AG09309 (cell line): ENCODE measurements around the gene MAPK8IP3.

ENCODE experiments used
- DNase-seq: peaks from one replicate; pipeline ENCODE4 v3.0.0-alpha.2; 2010; ENCODE audit warnings: low read depth
- H3K4me3 ChIP-seq: 2 replicates; pipeline ENCODE4 v1.5.1; 2011; ENCODE audit warnings: mild to moderate bottlenecking, low read depth, low read length, moderate library complexity; ENCODE audit not compliant: control insufficient read depth
- TF ChIP-seq, protein P1 (sequence below): IDR thresholded peaks from 2 replicates; pipeline ENCODE4 v1.5.1; 2011; ENCODE audit warnings: mild to moderate bottlenecking, low read depth, low read length, inconsistent platforms; ENCODE audit not compliant: insufficient read depth, control insufficient read depth; ENCODE audit errors: missing control alignments

The MAPK8IP3 gene

GRCh38 chr16:1744338-1744840 lies 38.4 kb downstream of the MAPK8IP3 start:
- TF ChIP-seq, protein P1, sequence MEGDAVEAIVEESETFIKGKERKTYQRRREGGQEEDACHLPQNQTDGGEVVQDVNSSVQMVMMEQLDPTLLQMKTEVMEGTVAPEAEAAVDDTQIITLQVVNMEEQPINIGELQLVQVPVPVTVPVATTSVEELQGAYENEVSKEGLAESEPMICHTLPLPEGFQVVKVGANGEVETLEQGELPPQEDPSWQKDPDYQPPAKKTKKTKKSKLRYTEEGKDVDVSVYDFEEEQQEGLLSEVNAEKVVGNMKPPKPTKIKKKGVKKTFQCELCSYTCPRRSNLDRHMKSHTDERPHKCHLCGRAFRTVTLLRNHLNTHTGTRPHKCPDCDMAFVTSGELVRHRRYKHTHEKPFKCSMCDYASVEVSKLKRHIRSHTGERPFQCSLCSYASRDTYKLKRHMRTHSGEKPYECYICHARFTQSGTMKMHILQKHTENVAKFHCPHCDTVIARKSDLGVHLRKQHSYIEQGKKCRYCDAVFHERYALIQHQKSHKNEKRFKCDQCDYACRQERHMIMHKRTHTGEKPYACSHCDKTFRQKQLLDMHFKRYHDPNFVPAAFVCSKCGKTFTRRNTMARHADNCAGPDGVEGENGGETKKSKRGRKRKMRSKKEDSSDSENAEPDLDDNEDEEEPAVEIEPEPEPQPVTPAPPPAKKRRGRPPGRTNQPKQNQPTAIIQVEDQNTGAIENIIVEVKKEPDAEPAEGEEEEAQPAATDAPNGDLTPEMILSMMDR = no peak
- DNase-seq = no peak
- no peak overlapping the region for H3K4me3 ChIP-seq

DNA sequence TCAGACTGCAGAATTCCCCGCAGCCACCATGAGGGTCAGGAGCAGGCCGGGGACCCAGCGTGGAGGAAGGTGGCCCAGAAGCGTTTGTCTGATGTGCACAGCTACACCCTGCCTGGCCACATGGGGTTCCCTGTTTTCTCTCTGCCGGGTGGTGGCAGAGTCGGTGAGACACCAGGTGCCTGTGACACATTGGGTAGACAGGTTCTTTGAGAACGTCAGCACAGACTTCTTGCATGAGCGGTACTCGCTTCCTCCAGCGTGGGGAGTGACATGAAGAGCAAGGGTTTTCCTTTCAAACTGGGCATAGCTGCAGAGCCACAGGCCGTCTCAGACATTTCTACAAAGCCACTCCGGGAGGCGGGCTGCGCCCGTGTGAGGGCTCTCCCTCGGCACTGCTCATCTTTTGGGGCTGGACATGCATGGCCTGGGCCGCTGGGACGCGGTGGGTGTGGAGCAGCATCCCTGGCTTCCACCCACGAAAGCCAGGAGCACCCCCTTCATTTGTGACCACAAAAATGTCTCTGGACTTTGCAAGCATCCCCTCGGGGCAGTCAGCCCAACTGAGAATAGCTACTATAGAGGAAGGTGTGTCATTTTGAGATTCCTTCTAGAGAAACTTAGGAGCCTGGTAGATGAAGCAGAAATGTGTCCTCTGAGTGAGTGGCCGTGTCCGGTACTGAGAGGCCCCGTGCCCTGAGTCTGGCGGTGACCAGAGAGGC lies 39.3 kb downstream of the MAPK8IP3 start:
- peak; percentile 29 for DNase-seq
- TF ChIP-seq, protein P1 = no peak
- no peak overlapping the region for H3K4me3 ChIP-seq

DNA sequence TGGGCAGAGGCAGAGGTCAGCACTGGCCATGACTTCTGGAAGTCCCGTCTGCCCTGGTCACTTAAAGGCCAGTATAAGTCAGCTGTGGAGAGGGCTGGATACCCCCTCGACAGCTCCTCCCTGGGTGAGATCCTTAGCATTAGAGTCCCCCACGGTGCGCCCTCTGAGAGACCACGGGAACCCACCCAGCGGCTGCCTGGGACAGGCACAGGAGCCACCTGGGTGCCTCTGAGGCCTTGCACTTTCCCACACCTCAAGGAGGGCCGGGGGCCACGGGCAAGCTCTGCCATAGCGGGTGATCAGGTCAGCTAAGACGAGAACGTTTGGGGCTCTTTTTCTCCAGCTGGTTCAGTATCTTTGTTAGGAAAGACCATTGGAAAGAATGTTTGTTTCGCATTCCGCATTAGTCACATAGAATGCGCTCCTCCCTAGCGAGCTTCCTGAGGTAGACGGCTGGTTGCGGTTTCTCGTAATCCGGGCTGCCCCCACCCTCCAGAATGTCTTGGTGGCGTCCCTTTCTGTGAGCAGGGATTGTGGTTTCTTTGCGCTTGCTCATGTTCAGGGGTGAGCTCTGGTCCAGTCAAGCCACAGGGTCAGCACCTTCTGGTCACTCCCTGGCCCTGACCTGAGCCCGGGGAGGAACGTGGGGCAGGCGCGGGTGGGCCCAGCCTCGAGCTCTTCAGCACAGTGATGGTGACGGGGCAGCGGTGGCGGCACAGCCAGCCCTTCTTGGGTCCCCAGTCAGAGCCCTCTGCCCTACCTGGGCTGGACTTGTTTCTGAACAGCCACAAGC lies 40.1 kb downstream of the MAPK8IP3 start:
- H3K4me3 ChIP-seq = no peak overlapping the region
- DNase-seq = no peak
- TF ChIP-seq, protein P1 = no peak

GRCh38 chr16:1746693-1747195 lies 40.7 kb downstream of the MAPK8IP3 start:
- TF ChIP-seq, protein P1 = no peak
- no peak for DNase-seq
- no peak overlapping the region for H3K4me3 ChIP-seq

GRCh38 chr16:1747934-1748333 lies 41.9 kb downstream of the MAPK8IP3 start:
- TF ChIP-seq, protein P1 = no peak
- H3K4me3 ChIP-seq = no peak overlapping the region
- DNase-seq = no peak

DNA sequence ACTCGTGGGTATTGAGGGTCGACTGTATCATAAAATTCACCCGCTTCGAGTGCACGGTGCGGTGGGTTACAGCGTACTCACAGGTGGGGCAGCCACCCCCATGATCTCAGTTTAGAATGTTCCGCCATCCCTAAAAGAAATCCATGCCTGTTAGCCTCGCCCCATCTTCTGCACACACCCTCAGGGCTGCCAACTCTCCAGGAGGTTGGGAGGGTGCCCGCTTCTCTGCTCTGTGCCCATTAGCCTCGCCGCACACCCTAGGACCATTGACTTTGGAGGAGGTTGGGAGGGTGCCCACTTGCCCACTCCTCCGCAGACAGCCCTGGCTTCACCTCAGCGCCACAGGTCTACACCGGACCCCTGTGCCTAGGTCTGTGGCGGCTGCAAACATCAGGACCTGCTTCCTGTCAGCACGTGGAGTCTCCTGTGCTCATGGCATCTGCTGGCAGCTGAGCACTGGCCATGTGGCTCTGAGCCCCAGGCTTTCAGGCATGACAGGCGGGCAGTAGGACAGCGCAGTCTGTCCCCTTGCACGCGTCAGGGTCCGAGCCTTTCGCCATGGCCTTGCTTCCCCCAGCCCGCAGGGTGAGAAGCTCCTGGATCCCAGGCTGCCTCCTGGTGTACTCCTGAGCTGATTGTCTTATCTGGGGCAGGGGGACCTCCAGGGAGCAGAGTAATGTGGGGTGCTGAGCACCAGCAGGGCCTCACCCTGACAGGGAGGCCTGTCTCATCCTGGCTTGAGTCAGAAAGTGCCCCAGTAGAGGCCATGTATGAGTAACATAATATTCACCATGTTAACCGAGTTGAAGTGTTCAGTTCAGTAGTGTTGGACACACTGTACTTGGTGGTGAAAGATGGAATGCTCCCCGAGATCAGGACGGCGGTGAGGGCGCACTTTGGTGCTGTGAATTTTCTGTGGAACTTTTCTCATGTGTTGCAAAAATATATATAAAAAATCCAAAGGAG lies 43.4 kb downstream of the MAPK8IP3 start:
- TF ChIP-seq, protein P1 = no peak
- H3K4me3 ChIP-seq = no peak overlapping the region
- DNase-seq = no peak
